Measurements from ENCODE around the gene TPM2.

TPM2 gene

DNA sequence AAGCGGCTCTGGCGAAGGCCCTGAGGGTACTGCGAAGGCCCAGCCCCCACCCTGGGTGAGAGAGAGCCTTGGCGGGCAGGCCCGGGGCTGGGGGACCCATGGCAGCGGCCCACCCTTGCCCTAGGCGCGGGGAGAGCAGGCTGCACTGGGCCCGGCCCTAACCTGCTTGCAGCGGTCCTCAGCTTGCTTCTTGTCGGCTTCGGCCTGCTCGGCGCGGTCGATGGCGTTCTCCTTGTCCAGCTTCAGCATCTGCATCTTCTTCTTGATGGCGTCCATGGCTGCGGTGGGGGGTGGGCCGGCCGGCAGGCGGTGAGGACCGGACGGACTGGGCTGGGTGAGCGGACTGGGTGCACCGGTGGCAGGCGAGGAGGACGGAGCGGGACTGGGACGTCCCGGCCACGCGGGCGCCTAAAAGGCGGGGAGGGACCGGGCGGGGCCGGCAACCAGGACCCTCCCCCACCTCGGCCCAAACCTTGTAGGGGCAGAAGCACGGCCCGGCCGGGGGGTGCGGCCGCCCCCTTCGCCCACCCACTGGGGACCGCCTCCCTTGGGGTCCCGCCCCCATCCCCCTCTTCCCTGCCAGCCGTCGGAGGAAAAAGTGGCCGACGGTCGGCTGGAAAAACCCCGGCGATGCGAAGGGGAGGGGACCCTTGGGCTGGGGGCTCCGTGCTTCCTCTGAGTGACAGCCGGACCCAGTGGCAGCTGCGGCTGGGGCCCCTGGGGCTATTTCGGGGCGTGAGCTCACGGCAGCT lies at the start of gene TPM2:
Gene TPM2 (minus strand): TSS at position 384 of the 752 bp plus-strand sequence. CDS start 108 bp downstream, at position 276.
- DNase-seq: no peak

DNA sequence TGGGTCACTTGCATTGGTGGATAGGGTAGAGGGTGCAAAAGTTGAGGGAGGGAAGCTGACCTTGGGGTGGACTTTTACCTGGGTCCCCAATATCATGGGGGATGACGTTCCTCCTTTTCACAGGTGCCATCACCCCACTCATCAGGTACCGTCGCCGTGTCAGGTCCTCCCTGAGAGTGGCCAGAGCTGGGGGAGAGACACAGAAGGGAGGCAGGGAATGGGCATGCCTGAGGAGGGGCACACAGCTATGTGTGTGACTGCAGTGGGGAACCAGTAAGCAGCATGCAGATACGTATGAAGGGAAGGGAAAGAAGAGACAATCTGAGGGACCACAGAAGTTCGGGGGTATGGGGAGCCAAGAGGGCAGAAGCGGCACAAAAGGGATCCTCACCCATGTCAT lies 49.2 kb upstream of the TPM2 start:
- no peak for DNase-seq

DNA sequence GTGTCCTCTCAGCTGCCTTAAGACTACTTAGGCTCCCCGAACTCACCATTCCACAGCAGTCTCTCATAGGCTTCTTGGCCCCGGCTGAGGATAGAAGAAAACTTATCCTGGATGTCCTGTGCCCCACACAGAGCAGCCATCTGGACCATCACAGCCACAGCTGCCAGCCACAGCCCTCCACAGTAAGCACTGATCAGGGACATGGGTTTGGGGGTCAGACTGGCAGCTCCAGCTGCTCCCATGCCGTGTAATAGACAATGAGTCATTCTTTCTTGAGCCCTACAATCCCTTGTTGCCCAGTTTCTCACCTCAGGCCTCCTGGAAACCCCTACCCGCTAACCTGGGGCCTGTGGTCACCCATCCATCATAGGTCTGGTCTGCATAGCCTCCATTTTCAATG lies 48.5 kb upstream of the TPM2 start:
- no peak for DNase-seq

DNA sequence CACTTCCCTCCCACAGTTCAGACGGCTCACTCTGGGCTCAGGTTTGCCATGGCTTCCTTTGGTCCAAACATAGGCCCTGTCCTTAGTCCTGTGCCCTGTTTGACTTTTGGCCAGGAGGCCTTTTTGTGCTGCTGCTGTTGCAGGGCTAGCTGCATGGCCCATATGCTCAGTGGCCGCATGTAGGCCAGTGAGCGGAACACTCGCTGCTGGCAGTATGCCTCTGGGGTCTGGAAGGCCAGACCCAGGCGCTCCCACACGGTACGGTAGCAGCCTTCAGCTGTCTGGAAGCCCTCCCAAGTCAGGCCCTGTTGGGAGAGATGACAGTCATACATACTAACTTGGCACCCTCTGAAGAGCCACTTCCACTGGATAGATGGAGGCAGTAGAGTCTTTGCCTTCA lies 47.4 kb upstream of the TPM2 start:
- DNase-seq: no peak

DNA sequence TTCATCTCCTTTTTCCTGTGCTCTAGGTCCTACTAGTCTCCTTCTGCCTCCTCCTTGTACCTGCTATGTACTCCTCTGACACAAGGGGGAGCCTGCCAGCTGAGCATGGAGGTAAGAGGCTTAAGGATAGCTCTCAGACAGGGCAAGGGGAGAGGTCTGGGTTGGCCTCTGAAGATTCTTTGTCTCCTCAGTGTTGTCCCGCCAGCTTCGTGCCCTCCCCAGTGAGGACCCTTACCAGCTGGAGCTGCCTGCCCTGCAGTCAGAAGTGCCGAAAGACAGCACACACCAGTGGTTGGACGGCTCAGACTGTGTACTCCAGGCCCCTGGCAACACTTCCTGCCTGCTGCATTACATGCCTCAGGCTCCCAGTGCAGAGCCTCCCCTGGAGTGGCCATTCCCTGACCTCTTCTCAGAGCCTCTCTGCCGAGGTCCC lies 46.5 kb upstream of the TPM2 start:
- peak; percentile 64 for DNase-seq

DNA sequence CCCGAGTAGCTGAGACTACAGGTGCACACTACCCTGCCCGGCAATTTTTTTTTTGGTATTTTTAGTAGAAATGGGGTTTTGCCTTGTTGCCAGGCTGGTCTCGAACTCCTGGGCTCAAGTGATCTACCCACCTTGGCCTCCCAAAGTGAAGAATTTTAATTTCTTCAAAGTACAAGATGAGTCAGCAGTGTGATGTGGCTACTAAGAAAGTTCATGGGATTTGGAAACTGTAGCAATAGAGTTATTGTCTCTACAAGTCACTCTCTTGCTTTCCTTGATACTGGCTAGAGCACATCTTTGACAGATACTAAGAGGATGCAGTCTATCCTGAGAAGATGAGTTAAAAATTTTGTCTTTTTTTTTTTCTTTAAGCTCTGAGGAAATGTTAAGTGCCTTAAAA lies 44.4 kb upstream of the TPM2 start:
- no peak for DNase-seq

DNA sequence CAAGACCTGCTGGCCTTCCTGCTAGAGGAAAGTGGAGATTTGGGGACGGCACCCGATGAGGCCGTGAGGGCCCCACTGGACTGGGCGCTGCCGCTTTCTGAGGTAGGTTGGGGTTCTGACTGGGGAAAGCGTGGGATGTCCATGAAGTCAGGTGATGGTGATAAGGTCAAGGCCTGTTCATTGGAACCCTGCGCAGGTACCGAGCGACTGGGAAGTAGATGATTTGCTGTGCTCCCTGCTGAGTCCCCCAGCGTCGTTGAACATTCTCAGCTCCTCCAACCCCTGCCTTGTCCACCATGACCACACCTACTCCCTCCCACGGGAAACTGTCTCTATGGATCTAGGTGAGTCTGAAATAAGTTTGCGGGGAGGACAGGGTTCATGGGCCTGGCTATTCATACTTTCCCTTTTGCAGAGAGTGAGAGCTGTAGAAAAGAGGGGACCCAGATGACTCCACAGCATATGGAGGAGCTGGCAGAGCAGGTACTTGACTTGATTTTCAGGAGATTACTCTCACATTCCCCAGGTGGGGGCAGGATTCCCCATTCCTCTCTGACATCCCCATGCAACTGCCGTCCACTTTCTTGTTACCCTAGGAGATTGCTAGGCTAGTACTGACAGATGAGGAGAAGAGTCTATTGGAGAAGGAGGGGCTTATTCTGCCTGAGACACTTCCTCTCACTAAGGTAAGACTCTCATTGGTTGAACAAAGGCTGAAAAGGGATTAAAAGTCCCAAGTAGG lies 43.2 kb upstream of the TPM2 start:
- DNase-seq: no peak

DNA sequence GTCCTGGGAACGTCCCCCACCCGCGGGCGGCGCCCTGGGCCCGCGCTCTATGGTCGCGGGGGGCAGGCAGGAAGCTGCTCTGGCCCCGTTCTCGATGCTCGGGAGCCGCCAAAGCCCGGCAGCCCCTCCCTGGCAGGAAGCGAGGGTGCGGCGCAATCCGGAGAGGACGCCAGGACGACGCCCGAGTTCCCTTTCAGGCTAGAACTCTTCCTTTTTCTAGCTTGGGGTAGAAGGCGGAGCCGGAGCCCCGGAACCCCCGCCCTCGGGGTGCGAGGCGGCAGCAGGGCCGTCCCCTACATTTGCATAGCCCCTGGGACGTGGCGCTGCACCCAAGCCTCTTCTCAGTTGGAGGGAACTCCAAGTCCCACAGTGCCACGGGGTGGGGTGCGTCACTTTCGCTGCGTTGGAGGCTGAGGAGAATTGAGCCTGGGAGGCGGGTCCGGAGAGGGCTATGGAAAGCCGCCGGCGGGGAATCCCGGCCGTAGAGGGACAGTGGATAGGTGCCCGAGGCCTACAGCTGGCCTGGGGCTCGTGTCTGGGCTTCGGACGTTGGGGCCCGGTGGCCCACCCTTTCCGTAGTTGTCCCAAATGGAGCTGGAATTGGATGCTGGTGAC lies 42.6 kb upstream of the TPM2 start, which contains the start of the genes CREB3 and TLN1:
Gene CREB3 (plus strand): TSS at position 482 of the 615 bp plus-strand sequence. CDS start 107 bp downstream, at position 589.
Gene TLN1 (minus strand): TSS at position 11 of the 615 bp plus-strand sequence. CDS start 6,501 bp downstream, outside the sequence.
- DNase-seq: peak; percentile 98

DNA sequence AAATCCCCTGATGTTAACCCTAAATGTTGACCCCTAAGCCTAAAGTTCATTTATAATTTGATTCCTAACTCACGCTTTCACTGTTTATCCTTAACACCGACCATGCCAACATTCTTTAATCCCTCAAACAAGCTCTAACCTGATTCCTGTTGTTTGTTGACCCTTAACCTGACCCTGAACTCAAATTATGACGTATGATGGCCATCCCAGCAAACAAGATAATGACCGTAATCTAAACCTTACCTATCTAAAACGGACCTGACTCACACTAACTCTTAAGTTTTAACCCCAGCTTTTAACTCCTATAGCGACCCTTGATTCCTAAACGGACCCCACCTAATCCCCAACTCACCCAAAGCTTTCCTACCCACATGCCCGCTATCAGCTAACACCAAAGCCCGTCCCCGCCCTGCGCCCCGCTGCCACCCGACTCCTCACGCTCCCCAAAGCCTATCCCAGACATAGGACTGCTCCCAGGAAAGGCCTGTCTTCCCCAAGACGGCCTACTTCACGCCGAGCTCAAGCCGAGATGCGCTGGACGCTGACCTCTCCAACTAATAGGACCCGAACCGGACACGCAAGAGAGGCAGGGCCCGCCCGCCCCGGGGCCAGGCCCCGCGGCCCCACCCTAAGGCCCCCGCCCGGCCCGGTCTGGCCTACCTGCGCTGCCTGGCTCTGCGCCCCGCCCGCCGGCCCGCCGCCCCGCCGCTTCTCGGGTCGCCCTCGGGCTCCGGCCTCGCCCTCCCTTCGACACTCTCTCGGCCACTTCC lies 41.9 kb upstream of the TPM2 start:
- DNase-seq: no peak

DNA sequence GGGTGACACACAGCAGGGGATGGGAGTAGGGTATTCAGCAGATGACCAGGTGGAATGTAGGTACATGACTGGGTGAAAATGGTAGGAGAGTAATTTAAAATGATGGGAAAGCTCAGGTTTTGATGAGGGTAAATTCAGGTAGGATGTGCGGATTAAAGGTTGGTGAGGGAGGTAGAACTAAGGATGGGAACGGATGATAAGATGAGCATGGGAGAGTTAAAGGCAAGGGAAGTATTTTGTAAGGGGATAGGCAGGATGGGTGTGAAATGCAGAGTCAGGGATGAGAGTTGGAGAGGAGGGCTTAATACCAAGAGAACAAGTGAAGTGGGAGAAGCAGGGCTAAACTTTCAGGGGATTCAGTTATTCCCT lies 40.7 kb upstream of the TPM2 start:
- no peak for DNase-seq

DNA sequence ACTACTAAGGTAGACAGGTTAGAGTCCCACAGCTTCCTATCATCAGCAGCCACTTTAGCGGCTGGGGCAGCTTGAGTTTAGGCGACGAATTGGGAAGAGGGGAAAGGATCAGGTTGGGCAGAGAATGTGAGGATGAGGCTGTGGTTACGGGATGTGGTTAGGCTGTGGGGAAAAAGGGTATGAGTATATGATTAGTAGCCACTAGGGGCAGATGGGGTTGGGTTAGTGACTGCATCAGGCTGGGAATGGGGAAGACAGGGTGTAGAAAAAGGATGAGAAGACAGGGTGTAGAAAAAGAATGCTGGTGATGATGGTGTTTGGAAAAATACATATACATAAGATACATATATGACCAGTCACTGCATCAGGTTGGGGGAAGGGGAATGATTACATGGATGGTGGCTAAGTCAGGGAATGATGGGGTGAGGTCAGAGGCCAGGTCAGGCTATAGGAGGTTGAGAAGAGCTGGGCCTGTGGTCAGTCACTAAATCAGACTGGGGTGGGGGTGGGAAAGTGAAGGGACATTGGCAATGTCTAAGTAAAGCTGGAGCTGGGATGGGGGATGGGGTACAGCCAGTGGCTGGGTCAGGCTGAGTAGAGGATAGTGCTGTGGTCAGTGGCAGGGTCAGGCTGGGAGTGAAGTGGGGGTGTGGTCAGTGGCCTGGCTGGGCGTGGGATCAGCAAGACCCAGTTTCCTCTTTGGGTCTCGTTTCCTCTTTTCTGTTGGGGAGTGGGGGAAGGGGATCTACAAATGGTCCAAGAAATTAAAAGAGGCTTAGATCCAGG lies 40.2 kb upstream of the TPM2 start:
- no peak for DNase-seq

DNA sequence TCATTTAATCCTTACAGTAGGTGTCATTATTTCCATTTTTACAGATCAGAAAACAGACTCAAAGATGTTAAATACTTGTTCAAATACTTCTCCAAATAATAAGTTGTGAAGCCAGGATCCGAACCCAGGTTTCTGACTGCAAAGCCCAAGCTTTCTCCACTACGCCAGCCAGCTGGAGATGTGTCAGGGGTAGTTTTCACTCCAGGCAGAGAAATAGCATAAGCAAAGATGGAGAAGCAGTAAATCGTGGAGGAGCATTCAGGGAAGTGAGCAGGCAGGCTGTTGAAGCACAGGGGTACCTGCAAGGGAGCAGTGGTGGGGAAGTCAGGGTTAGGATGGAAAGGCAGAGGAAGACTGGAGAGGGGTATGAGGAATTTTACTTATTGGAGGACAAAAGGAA lies 39.4 kb upstream of the TPM2 start:
- no peak for DNase-seq

DNA sequence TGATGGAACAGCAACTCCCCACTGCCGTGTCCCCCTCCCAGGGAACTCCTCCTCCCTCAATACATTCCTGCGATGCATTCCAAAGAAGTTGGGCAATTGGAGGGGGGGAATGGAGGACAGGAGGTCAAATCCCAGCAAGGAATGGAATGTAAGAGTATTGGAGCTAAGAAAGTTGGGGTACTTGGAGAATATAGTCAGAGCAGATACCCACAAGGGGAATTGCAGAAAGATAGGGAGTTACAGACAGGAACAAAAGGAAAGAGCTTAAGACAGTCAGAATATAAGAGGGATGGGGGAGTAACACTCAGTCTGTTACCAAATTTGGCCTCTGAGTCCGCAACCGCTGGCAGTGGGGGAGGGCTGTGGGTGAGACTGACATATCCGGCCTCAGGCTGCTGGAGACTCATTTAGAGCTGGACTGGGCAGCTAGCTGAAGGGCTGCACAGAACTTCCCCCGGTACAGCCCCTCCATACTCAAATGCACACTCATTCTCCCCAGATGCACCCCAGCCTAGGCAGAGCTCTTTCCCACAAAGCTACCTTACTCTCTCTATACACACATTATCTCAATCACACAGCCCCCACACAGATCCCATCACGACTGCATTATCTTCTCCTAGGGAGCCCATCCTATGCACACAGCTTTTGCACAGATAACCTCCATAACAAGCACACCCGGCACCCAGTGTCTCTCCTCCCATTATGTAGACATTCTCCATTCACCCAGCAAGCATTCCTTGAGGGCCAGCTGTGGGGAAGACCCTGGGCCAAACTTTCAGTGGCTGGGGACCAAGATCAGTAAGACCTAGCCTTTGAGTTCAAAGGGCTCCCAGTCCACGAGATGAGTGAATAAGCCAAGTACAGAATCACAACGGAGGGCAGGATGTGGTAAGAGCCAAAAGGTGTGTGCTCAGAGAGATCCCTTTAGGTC lies 38.6 kb upstream of the TPM2 start:
- DNase-seq: no peak

DNA sequence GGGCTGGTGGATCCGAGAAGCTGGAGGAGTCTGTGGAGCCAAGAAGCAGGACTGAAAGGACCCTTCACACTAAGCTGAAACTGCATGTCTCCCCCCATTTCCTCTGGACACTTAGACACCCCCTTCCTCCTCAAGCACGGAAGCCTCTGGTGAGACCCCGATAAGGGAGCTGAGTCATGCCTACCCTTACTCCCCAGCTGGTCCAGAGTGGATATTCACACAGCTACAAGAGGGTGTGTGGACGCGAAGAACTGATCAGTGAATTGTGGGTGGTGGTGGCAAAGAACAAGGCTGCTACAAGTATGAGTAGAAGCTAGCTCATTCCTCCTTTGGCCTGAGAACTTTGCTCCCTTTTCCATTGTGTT lies 37.9 kb upstream of the TPM2 start:
- DNase-seq: no peak

DNA sequence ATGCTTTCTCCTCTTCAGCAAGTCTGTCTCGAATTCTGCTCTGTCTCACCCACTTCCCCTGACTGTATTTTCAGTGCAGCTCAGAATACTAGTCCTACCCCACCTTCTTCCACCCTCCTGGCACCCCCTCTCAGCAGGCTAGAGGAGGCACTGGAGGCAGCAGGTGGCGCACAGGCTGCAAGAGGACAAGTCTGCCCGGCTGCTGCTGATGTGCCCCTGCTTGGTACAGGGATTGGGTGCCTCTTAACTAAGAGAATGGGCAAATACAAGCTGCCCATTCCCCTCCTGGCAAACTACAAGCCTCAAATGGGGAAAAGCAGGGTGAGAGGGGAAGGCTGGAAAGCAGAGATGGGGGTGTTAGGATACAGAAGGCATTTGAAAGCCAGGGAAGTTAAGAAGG lies 37.2 kb upstream of the TPM2 start:
- DNase-seq: no peak

DNA sequence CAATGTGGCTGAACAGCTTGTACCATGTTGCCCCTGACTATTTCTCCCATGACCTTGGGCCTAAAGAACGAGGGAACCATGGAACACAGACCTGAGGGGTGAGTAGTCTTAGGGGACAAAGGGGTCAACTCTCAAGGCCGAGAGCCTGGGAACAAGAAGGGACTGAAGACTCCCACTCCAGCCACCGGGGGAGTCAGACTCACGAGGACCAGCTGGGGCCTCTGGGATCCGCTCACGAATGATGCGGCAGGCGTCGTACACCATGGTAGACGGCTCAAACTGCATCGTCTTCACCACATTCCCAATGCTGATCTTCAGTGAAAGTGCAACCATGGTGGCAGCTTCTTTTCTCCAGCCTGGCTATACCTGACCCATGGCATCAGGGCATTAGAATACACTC lies 35.6 kb upstream of the TPM2 start:
- DNase-seq: no peak

DNA sequence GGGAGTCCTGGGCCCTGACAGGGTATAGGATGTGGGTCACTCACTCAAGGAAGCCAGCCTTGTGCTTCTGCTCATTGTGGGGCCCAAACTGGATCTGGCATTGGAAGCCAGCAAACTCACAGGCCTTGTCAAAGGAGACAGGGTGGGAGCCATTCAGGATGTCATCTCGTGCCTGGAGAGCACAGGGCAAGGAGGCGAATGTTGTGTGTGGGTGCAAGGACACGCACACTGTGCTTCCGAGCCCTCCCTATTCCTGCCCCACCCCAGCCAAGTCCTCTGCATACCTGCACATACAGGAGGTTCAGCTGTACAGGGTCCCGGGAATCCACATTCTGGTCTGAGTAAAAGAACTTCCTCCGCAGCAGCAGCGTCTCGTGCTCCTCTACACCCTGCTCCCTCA lies 34.2 kb upstream of the TPM2 start:
- no peak for DNase-seq

DNA sequence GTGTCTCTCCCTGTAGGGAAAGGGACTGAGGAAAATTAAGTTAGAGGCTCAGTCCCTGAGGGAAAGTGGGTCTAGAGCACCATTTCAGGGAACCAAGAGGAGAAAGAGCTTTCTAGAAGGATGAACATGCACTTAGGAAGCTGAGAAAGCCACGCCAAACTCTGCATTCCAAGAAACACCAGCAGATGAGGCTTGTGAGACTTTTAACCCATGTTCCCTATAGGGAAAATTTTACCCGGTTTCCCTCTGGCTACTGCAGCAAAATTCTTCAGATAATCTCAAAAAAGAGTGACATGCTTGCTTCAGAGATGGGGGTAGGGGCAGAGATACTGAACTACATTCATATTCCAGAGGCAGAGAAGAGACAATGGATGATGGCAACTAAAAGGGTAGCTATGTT lies 33.7 kb upstream of the TPM2 start:
- no peak for DNase-seq

DNA sequence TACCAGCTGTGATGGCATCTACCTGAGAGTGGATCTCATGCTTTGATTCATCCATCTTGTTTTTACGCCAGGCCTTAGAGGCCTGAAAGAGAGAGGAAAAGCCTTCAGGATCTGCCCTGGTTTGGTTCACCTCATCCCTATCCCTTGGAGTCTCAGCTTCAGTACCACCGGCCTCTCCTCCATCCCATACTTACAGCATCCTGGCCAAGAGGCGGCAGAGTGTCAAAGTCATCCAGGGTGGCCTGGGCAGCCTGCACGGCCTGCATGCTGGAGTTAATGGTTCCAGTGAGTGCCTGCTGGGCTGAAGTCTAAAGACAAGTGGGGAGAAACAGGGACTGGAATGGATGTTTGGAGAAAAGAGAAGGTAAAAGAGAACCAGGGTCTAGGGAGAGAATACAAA lies 29.8 kb upstream of the TPM2 start:
- DNase-seq: no peak

DNA sequence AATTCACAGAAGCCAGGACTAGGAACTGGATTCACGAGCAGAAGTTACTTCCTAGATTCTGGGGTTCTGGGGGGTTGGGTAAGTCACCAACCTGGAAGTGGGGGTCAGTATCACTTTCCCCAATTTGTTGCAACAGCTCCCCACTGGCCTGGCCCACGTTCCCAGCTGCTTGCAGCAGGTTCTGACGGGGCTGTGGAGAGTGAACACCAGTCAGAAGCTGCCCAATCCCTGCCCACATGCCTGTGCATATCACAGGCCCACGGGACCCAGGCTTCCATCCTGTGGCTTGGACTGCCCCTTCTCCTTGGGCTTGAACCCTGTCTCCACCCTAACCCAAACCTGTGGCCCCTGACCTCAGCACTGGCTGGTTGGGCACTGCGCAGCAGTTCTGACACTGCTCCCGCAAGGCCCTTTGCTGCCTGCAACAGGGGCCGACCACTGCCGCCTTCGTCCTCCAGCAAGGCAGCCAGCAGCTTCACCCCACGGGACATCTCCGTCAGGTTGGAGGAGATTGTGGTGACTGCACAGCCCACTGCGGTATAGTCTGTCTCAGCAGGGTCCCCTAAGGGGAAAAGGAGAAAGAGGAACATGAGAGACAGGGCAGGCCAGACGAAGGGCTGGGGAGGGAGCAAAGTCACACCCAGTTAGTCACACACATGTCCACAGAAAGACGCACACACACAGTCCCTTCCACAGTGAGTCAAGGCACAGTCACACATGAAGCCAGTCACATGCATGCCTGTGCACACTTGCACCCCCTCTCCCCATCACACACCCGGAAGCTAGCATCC lies 29.2 kb upstream of the TPM2 start:
- DNase-seq: no peak
